ENCODE data around the gene KIF4B. TPM values are rescaled to one million over a fixed set of nuclear protein-coding genes. Genes with fewer than 3 reads are reported as not detected.

The KIF4B gene
- total and polyA plus RNA-seq, 2 of the 8 experiments (the other 6 are each of a cell fraction or from before 2014, with no cell fraction given): 0.02 to 0.15 TPM

- TF ChIP-seq CBX8 (IDR thresholded peaks at IDR 0.05; ENCODE audit: borderline replicate concordance, low read depth, low read length) (no peak), EGR1 (IDR thresholded peaks at IDR 0.05; ENCODE audit: borderline replicate concordance, low read depth, low read length) (no peak), CHD7 (IDR thresholded peaks at IDR 0.05; ENCODE audit: insufficient replicate concordance, low read length) (no peak), TCF12 (IDR thresholded peaks at IDR 0.05; ENCODE audit: low read depth, low read length) (no peak), E2F6 (IDR thresholded peaks at IDR 0.05) (no peak), CTBP2 (IDR thresholded peaks at IDR 0.05; ENCODE audit: borderline replicate concordance, insufficient read depth, insufficient read length, low read length) (no peak)
Observed at GRCh38 chr5:154993461-154993860, 20.1 kb upstream of the KIF4B start (continued).

Measured in H1 (cell line).